ENCODE data around the gene PYGO2.
"Not testable (repeated sequence)": the region's sequence is repeated elsewhere in the genome, so short reads cannot be mapped to it uniquely, and the experiment has no call there.

PYGO2 gene

DNA sequence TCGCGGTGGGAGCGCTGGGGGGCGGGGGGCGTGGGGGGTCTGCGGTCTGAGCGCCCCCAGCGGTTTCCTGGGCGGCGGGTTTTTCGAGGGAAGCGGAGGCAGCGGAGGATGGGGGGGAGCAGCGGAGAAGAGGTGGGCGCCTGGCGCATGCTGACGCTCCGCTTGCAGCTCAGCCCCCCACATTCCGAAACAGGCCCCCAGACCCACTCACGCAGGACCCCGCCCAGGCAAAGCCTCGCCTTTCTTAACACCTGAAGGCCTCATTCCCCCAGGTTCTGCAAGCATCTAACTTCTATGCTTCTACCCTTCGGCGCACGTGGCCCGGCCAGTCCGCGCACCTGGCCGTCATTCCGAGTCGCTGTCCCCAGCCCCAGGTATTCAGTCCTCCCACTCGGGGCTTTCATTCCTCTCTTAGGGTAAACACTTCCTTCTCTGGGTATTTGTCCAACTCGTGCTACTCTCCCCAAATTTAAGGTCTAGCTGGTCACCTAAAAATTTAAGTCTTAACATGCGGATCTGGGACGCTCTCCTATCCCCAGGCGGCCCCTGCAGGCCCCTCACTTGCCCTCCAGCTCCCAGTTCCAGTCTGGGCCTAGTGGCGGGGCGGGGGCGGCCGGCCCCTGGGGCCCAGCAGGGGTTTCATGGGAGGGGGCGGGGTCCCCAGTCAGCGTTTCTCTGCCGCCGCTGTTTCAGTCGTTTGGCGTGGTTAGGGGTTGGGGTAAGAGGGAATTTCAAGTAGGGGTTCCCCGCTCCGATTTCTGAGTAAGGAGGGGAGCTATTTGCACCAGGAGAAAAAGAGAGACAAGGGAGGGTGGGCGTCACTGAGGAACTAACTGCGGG lies 38.2 kb upstream of the PYGO2 start:
- DNase-seq: peak; percentile 85

DNA sequence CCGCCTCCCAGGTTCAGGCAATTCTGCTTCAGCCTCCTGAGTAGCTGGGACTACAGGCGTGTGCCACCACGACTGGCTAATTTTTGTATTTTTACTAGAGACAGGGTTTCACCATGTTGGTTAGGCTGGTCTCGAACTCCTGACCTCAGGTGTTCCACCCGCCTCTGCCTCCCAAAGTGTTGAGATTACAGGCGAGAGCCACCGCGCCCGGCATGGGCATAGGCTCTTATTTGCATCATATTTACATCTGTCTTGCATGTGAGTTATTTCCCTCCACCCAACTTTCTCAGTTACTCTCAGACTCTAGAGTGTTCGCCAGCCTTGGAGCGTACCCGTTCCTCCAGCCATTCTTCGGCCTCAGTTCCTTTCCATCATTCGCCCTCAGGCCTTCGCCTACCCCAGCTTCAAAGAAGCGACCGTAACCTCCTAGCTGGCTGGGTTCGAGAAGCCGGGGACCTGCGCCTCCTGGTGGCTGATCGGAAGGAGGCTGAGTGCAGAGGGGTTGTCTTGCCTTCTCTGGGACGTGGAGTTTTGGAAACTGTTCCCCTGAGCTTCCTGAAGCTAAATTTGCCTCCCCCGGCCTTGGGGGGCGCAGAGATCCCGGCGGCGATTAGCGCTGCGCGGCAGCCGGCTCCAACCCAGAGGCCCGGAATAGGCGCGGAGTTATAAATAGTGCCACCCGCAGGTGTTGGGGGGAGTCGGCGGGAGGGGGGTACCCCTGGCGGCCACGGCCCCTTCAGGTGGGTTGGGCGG lies 37.4 kb upstream of the PYGO2 start:
- peak; percentile 90 for DNase-seq

DNA sequence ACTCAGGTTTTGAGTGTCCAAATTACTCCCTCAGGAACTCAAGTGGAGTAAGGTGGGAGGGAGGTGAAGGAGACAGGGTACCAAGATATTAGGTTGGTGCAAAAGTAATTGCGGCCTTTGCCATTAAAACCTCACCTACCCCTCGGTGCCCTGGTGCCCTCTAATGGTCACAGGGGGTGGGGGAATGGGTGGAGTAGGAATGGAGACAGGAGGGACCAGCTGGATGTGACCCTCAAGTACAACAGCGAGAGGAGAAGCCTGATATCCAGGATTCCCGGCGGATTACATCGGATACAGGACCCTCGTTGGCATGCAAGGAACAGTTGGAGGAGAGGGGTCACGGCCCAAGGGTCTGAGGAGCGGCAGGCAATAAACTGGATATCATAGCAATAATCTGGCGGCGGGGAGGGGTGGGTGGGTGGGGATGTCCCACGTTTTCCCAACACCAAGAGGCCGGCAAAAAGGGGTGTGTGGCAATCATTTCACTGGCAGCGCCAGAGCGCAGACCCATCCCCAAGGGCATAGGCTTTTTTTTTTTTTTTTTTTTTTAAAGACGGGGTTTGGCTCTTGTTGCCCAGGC lies 36.7 kb upstream of the PYGO2 start:
- DNase-seq: no peak

DNA sequence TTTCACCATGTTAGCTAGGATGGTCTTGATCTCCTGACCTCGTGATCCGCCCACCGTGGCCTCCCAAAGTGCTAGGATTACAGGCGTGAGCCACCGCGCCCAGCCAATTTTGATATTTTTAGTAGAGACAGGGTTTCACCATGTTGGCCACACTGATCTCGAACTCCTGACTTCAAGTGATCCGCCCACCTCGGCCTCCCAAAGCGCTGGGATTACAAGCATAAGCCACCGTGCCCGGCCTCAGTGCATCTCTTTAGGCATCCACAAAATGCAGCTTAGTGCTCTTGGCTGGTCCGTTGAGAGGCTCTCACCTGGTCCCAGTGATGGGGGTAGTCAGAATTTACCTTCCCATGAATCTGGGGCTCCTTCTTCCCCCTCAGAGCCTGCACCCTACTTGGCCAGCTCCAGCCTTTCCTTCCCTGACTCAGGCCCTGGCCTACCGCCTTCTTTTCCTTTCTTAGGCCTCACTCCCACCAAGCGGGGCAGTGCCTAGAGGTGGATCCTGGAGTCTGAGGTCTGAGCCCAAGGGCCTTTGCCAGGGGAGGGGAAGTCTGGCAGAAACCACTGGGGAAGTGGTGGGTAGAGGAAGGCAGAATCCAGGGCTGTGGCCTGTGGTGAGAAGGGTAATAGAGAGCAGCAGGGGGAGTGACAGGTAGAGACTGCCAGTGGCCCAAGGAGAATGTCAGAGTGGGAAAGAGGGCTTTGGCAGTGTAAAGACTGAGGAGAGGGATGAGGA lies 35.6 kb upstream of the PYGO2 start:
- DNase-seq: no peak

- DNase-seq: not testable (repeated sequence)
Measured at GRCh38 chr1:154995301-154995983, 33.9 kb upstream of the PYGO2 start.

DNA sequence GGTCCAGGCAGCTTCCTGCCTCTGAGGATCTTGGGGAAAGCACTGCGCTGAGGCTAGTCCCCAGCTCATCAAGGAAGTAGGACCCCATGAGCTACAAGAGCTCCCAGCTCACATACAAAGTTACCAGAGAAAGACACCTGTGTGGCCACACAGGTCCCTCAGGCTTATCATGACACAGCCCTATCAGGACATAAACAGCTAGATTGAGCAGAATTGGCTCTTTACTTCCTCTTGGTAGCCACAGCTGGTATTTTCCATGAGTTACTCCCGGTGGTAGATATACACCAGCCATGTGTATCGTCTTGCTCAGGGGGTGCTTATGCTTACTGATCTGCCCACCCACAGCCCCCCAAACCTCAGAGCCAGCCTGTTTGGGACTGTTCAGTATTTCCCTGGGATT lies 33.0 kb upstream of the PYGO2 start:
- DNase-seq: no peak

GRCh38 chr1:154994269-154994587 lies 32.6 kb upstream of the PYGO2 start:
- no peak for DNase-seq

DNA sequence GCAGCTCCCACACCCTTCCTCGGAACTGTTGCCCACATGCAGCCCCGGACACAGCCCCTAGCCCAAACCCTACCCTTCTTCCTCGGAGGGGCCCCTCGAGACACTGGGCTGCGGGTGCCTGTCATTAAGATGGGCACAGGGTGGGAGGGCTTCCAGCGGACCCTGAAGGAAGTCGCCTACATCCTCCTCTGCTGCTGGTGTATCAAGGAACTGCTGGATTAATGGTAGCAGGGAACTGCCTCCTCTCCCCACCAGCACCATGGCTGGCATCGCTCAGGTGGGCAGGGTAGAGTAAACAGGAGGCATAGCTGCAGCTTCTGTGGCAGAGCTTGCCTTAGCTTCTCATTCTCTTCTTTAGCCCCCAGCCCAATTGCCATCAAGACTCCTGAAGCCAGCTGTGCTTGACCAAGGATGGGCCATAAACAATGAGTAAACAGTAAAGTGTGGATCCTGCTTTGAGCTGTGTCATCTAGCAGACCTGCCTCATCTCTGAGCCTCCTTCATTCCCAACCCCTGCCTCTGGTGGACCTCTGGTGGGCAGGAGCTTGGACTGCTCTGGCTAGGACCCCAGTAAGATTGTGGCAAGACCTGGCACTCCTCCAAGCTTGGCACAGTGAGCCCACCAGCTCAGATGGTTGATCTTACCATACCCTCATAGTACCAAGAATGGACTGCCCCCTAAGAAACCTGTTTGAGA lies 32.1 kb upstream of the PYGO2 start, which contains the start of gene LENEP:
LENEP (plus strand) TSS at position 15 of the 697 bp plus-strand sequence; CDS start at position 37, 22 bp downstream.
- no peak for DNase-seq

DNA sequence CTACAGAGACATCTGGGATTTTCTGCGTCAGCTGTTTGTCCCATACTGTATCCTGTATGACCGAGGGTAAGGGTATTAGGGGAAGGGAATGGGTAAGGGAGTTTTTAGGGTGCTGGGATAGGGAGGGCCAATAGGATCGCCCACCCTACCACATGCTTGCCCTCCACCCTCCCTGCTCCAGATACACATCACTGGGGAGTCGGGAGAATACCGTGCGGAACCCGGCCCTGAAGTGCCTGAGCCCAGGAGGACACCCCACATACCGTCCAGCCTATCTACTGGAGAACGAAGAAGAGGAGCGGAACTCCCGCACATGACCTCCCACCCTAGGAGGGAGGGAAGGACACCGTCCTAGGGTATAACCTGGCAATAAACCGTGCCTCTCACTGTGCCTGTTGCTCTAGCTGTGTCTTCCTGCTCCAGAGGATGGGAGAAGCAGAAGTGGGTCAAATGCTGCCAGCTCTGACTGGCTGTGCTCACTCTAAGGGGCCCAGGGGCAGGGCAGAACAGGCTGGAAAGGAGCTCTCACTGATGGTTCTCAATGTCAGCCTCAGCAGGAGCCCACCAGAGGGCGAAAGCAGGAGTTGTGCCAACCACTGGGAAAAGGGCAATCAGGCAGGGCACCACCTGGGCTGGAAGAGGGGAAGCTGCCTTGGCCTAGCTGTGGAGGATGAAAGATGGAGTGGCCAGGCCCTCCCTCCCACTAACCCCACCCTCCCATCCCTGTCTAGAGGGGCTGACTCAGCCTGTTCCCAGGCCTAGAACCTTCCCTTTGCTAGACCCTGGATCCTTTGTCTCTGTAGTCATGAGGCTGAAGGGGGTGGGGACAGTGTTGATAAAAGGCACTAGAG lies 31.4 kb upstream of the PYGO2 start:
- no peak for DNase-seq

GRCh38 chr1:154990276-154990675 lies 28.7 kb upstream of the PYGO2 start:
- no peak for DNase-seq

DNA sequence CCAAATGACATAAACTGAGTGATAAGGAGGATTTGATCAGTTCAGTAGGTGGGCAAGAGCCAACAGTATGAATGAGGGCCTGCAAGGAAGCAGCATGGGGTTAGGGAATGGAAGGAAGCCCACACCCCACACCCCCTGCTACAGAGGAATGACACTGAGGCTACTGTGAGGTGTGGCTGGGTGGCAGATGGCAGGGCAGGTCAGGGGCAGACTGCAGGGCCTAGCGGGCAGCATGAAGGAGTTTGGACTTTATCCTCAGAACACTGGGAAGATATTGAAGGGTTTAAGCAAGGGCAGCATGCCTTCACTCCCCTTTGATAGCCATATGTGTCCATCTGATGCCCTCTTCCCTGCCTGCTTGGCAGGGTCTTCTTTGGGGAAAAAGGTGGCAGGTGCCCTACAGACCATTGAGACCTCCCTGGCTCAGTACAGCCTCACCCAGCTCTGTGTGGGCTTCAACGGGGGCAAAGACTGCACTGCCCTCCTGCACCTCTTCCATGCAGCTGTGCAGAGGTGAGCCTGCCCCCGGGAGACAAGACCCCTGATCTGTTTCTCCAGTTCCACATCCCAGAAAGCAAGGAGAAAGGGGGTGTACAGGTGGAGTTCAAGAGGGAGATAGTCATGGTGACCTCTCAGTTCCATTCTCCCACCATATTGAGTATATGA lies 27.7 kb upstream of the PYGO2 start:
- DNase-seq: no peak

GRCh38 chr1:154988058-154988954 lies 26.7 kb upstream of the PYGO2 start:
- no peak for DNase-seq

DNA sequence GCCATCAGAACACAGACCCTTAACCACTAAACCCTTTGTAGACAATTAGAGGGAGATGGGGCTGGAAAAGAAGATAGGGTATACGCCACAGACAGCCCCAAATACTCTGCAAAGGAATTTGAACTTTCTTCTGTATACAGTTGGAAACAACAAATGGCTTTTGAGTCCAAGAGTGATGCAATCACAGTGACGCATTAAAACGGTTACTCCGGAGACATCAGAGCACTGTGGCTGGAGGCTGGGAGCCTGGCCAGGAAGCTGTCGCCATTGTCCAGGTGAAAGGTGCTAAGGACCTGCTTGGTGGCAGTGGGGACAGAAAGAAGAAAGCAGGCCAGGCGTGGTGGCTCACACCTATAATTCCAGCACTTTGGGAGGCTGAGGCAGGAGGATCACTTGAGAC lies 25.7 kb upstream of the PYGO2 start:
- DNase-seq: no peak

DNA sequence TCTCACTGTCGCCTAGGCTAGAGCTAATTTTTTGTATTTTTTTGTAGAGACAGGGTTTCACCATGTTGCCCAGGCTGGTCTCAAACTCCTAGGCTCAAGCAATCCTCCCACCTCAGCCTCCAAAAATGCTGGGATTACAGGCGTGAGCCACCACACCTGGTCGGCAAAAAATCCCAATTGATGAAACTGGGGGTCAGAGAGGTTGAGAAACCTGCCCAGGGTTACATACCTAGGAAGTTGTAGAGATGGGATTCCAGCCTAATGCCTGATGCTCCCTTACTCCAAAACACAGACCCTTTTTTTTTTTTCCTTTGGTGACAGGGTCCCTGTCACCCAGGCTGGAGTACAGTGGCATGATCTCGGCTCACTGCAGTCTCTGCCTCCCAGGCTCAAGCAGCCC lies 25.2 kb upstream of the PYGO2 start:
- DNase-seq: not testable (repeated sequence)

DNA sequence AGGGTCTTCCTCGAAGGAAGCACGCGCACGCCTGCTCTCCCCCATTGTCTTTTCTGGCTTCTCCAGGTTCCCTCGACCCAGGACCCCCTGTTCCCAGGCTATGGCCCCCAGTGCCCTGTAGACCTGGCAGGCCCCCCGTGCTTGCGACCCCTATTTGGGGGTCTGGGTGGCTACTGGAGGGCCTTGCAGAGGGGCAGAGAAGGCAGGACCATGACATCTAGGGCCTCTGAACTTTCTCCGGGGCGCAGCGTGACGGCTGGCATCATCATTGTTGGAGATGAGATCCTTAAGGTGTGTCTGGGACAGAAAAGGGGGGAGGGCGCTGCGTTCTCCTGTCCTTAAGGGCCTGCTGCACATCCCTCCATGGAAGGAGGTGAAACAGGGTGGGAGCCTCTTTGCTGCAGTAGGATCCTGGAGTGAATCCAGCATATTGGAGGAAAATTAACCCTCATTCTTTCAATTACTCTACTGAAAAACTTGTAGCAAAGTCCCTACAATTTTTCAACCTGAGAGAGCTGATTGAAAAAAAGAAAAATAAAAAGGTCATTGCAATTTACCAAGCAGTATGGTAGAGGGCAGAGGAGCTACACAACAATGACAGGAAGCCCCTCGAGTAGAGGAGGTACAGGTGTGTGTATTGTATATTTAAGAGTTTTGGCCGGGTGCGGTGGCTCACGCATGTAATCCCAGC lies 22.3 kb upstream of the PYGO2 start:
- peak; percentile 69 for DNase-seq

GRCh38 chr1:154982897-154983648 lies 21.5 kb upstream of the PYGO2 start, which contains the start of gene FLAD1:
TSS of gene FLAD1 (plus strand) at chr1:154983344. CDS start at chr1:154983695, 351 bp downstream.
- peak; percentile 98 for DNase-seq

DNA sequence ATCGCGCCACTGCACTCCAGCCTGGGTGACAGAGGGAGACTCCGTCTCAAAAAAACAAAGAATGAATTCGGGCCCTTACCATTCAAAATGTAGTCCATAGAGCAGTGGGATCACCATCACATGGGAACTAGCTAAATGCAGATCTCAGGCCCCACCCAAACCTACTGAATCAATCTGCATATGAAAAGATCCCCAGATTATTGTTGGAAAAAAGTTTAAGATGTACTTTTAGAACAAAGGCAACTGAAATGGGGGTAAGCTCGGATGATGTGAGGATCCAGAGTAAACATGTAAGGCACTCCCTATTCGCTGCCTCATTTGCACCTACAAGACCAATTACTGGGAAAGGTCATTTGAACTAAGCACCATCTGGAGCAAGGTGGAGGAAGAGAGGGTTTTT lies 20.8 kb upstream of the PYGO2 start:
- no peak for DNase-seq

DNA sequence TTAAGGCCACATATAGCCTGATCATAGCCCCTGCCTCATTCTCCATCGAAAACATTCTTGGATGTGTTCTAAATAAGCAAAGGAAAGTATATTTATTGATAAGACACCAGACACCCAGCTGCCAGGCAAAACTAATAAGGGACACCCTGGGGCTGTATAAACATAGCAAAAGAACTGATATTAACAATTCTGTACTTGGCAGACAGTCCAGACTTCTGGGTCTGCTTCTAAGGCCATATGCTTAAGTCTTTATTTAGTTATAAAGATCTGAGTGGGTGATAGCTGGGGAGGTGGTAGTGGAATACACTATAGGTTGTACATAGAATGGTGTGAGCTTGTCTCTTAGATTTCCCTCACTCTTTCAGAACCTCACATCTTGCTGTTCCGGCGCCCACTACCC lies 16.8 kb upstream of the PYGO2 start:
- DNase-seq: no peak

Measured in activated effector memory CD4-positive, alpha-beta T cell treated with anti-CD3 and anti-CD28 coated beads, Interleukin-2, amount 50 U/mL, for 16 hours (primary cell).